GM12864 (cell line): ENCODE data around the gene DIP2A.

Source experiments
- DNase-seq: peaks from one replicate; pipeline ENCODE4 v3.0.0-alpha.2; 2011; ENCODE audit warnings: low read depth
- H3K4me3 ChIP-seq: 2 replicates; pipeline ENCODE4 v1.5.1; 2011; ENCODE audit warnings: mild to moderate bottlenecking, low read depth, low read length, control low read depth
- TF ChIP-seq, protein P1 (sequence below): IDR thresholded peaks from 2 replicates; pipeline ENCODE4 v1.5.1; 2011; ENCODE audit warnings: low read depth, mild to moderate bottlenecking, moderate library complexity, low read length, control low read depth, inconsistent platforms; ENCODE audit errors: missing control alignments

Gene DIP2A, protein sequence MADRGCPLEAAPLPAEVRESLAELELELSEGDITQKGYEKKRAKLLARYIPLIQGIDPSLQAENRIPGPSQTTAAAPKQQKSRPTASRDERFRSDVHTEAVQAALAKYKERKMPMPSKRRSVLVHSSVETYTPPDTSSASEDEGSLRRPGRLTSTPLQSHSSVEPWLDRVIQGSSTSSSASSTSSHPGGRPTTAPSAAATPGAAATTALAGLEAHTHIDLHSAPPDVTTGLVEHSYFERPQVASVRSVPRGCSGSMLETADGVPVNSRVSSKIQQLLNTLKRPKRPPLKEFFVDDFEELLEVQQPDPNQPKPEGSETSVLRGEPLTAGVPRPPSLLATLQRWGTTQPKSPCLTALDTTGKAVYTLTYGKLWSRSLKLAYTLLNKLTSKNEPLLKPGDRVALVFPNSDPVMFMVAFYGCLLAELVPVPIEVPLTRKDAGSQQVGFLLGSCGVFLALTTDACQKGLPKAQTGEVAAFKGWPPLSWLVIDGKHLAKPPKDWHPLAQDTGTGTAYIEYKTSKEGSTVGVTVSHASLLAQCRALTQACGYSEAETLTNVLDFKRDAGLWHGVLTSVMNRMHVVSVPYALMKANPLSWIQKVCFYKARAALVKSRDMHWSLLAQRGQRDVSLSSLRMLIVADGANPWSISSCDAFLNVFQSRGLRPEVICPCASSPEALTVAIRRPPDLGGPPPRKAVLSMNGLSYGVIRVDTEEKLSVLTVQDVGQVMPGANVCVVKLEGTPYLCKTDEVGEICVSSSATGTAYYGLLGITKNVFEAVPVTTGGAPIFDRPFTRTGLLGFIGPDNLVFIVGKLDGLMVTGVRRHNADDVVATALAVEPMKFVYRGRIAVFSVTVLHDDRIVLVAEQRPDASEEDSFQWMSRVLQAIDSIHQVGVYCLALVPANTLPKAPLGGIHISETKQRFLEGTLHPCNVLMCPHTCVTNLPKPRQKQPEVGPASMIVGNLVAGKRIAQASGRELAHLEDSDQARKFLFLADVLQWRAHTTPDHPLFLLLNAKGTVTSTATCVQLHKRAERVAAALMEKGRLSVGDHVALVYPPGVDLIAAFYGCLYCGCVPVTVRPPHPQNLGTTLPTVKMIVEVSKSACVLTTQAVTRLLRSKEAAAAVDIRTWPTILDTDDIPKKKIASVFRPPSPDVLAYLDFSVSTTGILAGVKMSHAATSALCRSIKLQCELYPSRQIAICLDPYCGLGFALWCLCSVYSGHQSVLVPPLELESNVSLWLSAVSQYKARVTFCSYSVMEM (N-terminal part only)

DNA sequence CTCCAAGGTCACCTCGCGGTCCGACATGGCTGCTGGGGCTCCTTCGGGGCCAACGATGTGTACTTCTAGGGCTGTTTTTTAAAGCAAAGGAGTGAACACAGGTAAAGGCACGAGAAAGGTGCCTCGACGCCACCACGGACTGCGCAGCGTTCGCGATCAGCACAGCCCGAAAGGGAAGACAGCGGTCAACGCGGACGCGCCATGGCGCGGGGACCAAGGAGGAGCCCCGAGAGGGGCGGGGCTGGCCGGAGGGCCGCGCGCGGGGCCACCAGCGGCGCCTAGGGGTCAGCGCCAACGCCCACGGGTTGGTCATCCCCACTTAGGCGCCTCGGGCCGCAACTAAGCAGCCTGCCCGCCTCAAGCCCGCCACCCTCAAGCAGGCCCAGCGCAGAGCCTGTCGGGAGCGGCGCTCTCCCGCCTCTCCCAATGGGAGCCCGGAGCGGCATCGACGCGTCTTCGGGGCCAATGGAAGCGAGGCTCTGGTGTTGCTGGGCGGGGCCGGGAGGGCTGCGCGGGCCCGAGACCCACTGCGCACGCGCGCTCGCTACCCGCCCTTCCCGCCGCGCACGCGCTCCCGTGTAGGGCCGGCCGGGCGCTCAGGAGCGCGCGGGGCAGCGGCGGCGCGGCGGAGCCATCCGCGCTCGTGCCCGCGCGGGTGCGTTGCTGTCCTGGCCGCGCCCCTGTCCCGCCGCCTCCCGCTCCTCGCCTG is at the start of gene DIP2A:
Gene DIP2A (plus strand): TSS at position 577 of the 709 bp plus-strand sequence. CDS start 241 bp downstream, outside the sequence.
- TF ChIP-seq, protein P1, sequence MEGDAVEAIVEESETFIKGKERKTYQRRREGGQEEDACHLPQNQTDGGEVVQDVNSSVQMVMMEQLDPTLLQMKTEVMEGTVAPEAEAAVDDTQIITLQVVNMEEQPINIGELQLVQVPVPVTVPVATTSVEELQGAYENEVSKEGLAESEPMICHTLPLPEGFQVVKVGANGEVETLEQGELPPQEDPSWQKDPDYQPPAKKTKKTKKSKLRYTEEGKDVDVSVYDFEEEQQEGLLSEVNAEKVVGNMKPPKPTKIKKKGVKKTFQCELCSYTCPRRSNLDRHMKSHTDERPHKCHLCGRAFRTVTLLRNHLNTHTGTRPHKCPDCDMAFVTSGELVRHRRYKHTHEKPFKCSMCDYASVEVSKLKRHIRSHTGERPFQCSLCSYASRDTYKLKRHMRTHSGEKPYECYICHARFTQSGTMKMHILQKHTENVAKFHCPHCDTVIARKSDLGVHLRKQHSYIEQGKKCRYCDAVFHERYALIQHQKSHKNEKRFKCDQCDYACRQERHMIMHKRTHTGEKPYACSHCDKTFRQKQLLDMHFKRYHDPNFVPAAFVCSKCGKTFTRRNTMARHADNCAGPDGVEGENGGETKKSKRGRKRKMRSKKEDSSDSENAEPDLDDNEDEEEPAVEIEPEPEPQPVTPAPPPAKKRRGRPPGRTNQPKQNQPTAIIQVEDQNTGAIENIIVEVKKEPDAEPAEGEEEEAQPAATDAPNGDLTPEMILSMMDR, result no peak
- peak within 1 kb of the TSS; percentile 98 for H3K4me3 ChIP-seq
- peak; percentile 88 for DNase-seq

DNA sequence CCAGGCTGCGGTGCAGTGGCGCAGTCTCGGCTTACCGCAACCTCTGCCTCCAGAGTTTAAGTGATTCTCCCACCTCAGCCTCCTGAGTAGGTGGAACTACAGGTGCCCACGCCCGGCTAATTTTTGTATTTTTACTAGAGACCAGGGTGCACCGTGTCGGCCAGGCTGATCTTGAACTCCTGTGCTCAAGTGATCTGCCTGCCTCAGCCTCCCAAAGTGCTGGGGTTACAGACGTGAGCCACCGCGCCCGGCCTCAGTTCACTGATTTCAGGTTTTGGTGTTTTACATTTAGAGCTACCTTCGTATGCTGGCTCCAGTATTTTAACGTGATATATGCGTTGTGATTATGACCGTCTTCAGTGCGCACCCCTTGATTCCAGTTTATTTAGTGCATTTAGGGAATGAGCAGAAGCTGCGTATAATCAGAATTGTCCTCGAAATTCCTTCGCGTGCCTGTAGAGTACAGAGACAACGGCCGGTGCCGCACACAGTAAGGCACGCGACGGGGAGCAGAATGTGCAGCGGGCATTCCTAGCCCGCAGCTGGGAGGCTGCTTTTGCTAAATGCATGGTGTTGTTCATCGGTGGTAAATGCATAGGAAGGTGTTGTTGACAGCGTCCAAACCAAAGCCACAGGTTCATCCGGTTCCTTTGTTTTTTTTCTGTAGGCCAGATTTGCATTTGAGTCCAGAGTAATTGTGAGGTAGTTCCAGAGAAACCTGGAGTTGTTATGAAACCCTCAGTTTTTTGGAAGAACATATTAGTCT is 48.9 kb upstream of the DIP2A start:
- TF ChIP-seq, protein P1, result no peak
- DNase-seq, result no peak
- H3K4me3 ChIP-seq, result no peak overlapping the region

DNA sequence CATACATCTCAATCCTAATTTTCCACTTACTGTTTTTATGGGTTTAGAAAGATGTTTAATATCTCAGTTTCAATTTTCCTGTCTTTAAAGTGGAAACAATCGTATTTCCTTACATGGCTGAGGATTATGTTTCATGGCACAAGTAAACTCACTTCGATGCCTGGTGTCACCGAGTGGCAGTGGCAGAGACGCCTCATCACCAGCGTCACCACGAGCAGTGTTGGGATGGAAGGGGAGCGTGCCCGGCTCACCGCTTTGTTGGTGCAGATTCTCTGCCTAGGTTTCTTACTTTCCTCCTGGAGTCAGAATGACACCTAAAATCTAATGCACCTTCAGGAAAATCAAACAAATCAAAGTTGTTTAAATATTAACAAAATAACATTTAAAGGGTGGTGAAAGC is 48.2 kb upstream of the DIP2A start:
- DNase-seq, result no peak
- TF ChIP-seq, protein P1, result no peak
- H3K4me3 ChIP-seq, result no peak overlapping the region

DNA sequence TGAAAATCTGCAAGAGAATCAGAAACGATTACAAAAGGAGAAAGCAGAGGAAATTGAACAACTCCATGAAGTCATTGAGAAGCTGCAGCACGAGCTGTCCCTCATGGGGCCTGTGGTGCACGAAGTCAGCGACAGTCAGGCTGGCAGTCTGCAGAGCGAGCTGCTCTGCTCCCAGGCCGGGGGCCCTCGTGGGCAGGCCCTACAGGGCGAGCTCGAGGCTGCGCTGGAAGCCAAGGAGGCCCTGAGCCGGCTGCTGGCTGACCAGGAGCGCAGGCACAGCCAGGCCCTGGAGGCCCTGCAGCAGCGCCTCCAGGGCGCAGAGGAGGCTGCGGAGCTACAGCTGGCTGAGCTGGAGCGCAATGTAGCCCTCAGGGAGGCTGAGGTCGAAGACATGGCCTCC is 47.5 kb upstream of the DIP2A start:
- H3K4me3 ChIP-seq, result no peak overlapping the region
- TF ChIP-seq, protein P1, result no peak
- no peak for DNase-seq

DNA sequence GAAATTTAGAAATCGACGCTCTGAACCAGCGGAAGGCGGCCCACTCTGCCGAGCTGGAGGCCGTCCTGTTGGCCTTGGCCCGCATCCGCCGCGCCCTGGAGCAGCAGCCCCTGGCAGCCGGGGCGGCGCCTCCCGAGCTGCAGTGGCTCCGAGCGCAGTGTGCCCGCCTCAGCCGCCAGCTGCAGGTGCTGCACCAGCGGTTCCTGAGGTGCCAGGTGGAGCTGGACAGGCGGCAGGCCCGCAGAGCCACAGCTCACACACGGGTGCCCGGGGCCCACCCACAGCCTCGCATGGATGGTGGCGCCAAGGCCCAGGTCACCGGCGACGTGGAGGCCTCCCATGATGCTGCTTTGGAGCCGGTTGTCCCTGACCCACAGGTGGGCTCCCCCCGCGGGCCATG is 47.0 kb upstream of the DIP2A start:
- no peak overlapping the region for H3K4me3 ChIP-seq
- TF ChIP-seq, protein P1, result no peak
- no peak for DNase-seq
